IMR-90 (cell line): Measurements from ENCODE around the gene HOXD10. TPM values are rescaled to one million over a fixed set of nuclear protein-coding genes. Genes with fewer than 3 reads are reported as not detected.

Source experiments
- ATAC-seq: fragments of 200-7000 bp; cut with Tn5 transposase; 2 replicates; pipeline ENCODE4 v1.9.1; 2020; ENCODE audit warnings: low read depth, mild to moderate bottlenecking, moderate library complexity
- BruUV-seq: library from RNA; stranded (reverse); fragments of 400-500 nt; replicated peaks from 2 replicates; lab custom pipeline; 2021; lab: Mats Ljungman, UMichigan
- CTCF ChIA-PET: fragments of 300-600 bp; formaldehyde crosslinking; extraction: SDS; loops from one replicate; lab custom pipeline; 2021; ENCODE audit warnings: antibody characterized with exemption; lab: Yijun Ruan, JAX
- POLR2A ChIA-PET: fragments of 300-600 bp; sonication (Branson Sonifier 250); formaldehyde crosslinking; loops from one replicate; lab custom pipeline; 2022; ENCODE audit warnings: antibody characterized with exemption; ENCODE audit not compliant: unreplicated experiment; lab: Charles Lee
- DNase-seq: peaks from one replicate; pipeline ENCODE4 v3.0.0; 2013
- H2AFZ ChIP-seq: replicated peaks from 2 replicates; pipeline ENCODE3; 2013; ENCODE audit warnings: low read length, mild to moderate bottlenecking; ENCODE audit not compliant: poor library complexity
- H2AK5ac ChIP-seq: 2 replicates; pipeline ENCODE4 v1.6.1; 2013; ENCODE audit warnings: low read depth, low read length, inconsistent platforms
- H2AK9ac ChIP-seq: replicated peaks from 2 replicates; pipeline ENCODE3; 2013; ENCODE audit warnings: mild to moderate bottlenecking, low read depth, low read length, moderate library complexity; ENCODE audit not compliant: poor library complexity
- H2BK120ac ChIP-seq: 2 replicates; pipeline ENCODE4 v1.6.1; 2013; ENCODE audit warnings: low read depth, low read length, inconsistent platforms
- H2BK15ac ChIP-seq: 3 replicates; pipeline ENCODE4 v1.6.1; 2013; ENCODE audit warnings: low read depth, low read length, inconsistent platforms
- H2BK20ac ChIP-seq: 2 replicates; pipeline ENCODE4 v1.6.1; 2013; ENCODE audit warnings: low read depth, mild to moderate bottlenecking, inconsistent platforms, low read length, moderate library complexity
- H2BK5ac ChIP-seq: 2 replicates; pipeline ENCODE4 v1.6.1; 2013; ENCODE audit warnings: mild to moderate bottlenecking, low read depth, low read length, inconsistent platforms; ENCODE audit not compliant: poor library complexity, severe bottlenecking
- H3K14ac ChIP-seq: replicated peaks from 2 replicates; pipeline ENCODE4 v1.6.1; 2013; ENCODE audit warnings: low read depth, low read length, inconsistent platforms
- H3K18ac ChIP-seq: 2 replicates; pipeline ENCODE4 v1.6.1; 2013; ENCODE audit warnings: low read depth, low read length, control low read depth
- H3K23ac ChIP-seq: 2 replicates; pipeline ENCODE4 v1.6.1; 2013; ENCODE audit warnings: low read depth, low read length, inconsistent platforms
- H3K27ac ChIP-seq: 2 replicates; pipeline ENCODE4 v1.5.1; 2013; ENCODE audit warnings: mild to moderate bottlenecking, control low read depth, low read length; ENCODE audit not compliant: insufficient read depth
- H3K27me3 ChIP-seq: 2 replicates; pipeline ENCODE4 v1.6.1; 2013; ENCODE audit warnings: low read length; ENCODE audit not compliant: control insufficient read depth, insufficient read depth
- H3K36me3 ChIP-seq: 2 replicates; pipeline ENCODE4 v1.6.1; 2013; ENCODE audit warnings: low read length, mixed read lengths; ENCODE audit not compliant: control insufficient read depth, insufficient read depth
- H3K4ac ChIP-seq: 2 replicates; pipeline ENCODE4 v1.6.1; 2013; ENCODE audit warnings: low read depth, low read length, inconsistent platforms
- H3K4me1 ChIP-seq: 2 replicates; pipeline ENCODE4 v1.6.1; 2013; ENCODE audit warnings: low read length, mixed read lengths; ENCODE audit not compliant: control insufficient read depth, insufficient read depth
- H3K4me2 ChIP-seq: 2 replicates; pipeline ENCODE4 v1.6.1; 2013; ENCODE audit warnings: low read depth, mild to moderate bottlenecking, control low read depth, low read length, moderate library complexity
- H3K4me3 ChIP-seq: 2 replicates; pipeline ENCODE4 v1.5.1; 2013; ENCODE audit warnings: low read depth, mild to moderate bottlenecking, control low read depth, low read length, moderate library complexity; ENCODE audit not compliant: insufficient read depth
- H3K56ac ChIP-seq: 2 replicates; pipeline ENCODE4 v1.6.1; 2013; ENCODE audit warnings: low read length, inconsistent platforms; ENCODE audit not compliant: insufficient read depth; ENCODE audit errors: extremely low read depth
- H3K79me1 ChIP-seq, 2 experiments: 2 replicates each; pipeline ENCODE4 v1.6.1; 2013; ENCODE audit warnings: low read length in 2 of 2, inconsistent platforms in 1 of 2, low read depth in 1 of 2
- H3K9ac ChIP-seq: 2 replicates; pipeline ENCODE4 v1.6.1; 2013; ENCODE audit warnings: low read depth, low read length, control low read depth
- H3K9me1 ChIP-seq: 2 replicates; pipeline ENCODE4 v1.6.1; 2013; ENCODE audit warnings: low read length, inconsistent platforms; ENCODE audit not compliant: insufficient read depth
- H3K9me3 ChIP-seq: 2 replicates; pipeline ENCODE4 v1.6.1; 2013; ENCODE audit warnings: low read length; ENCODE audit not compliant: control insufficient read depth, insufficient read depth
- H4K20me1 ChIP-seq: 2 replicates; pipeline ENCODE4 v1.6.1; 2013; ENCODE audit warnings: low read length, inconsistent platforms; ENCODE audit not compliant: insufficient read depth
- H4K5ac ChIP-seq: 2 replicates; pipeline ENCODE4 v1.6.1; 2013; ENCODE audit warnings: mild to moderate bottlenecking, low read depth, low read length, control low read depth
- H4K8ac ChIP-seq, 2 experiments: 2 replicates each; pipeline ENCODE4 v1.6.1; 2013; ENCODE audit warnings: low read depth in 2 of 2, low read length in 2 of 2, control low read depth in 1 of 2, inconsistent platforms in 1 of 2
- H4K91ac ChIP-seq: 2 replicates; pipeline ENCODE4 v1.6.1; 2013; ENCODE audit warnings: low read depth, low read length, inconsistent platforms; ENCODE audit not compliant: insufficient read depth
- BHLHE40 ChIP-seq: fragments of 150-350 bp; IDR thresholded peaks from 2 replicates; pipeline ENCODE4 v1.6.1; 2016; ENCODE audit warnings: mild to moderate bottlenecking, low read depth, low read length
- CEBPB ChIP-seq: IDR thresholded peaks from 2 replicates; pipeline ENCODE4 v1.6.1; 2012; ENCODE audit warnings: low read depth, low read length, improper control_type of control experiment
- CHD1 ChIP-seq: IDR thresholded peaks from 2 replicates; pipeline ENCODE4 v1.6.1; 2012; ENCODE audit warnings: low read depth, low read length, improper control_type of control experiment
- ELK1 ChIP-seq: fragments of 150-350 bp; IDR thresholded peaks from 2 replicates; pipeline ENCODE4 v1.6.1; 2016; ENCODE audit warnings: low read depth, mild to moderate bottlenecking, low read length, moderate library complexity, borderline replicate concordance
- FOS ChIP-seq: fragments of 150-350 bp; IDR thresholded peaks from 2 replicates; pipeline ENCODE4 v1.6.1; 2016; ENCODE audit warnings: low read depth, low read length
- MAFK ChIP-seq: IDR thresholded peaks from 2 replicates; pipeline ENCODE4 v1.6.1; 2012; ENCODE audit warnings: low read depth, low read length, improper control_type of control experiment
- MAZ ChIP-seq: IDR thresholded peaks from 2 replicates; pipeline ENCODE4 v1.6.1; 2012; ENCODE audit warnings: low read depth, mild to moderate bottlenecking, low read length, improper control_type of control experiment, moderate library complexity, borderline replicate concordance
- NFE2L2 ChIP-seq: fragments of 150-350 bp; IDR thresholded peaks from 2 replicates; pipeline ENCODE4 v1.6.1; 2016; ENCODE audit warnings: low read depth, mild to moderate bottlenecking, low read length
- POLR2A ChIP-seq: IDR thresholded peaks from 2 replicates; pipeline ENCODE4 v1.6.1; 2012; ENCODE audit warnings: mild to moderate bottlenecking, low read depth, low read length
- RAD21 ChIP-seq: IDR thresholded peaks from 2 replicates; pipeline ENCODE4 v1.6.1; 2012; ENCODE audit warnings: low read length, improper control_type of control experiment
- RCOR1 ChIP-seq: IDR thresholded peaks from 2 replicates; pipeline ENCODE4 v1.6.1; 2012; ENCODE audit warnings: mild to moderate bottlenecking, low read length, improper control_type of control experiment; ENCODE audit not compliant: insufficient replicate concordance
- SMC3 ChIP-seq: fragments of 150-350 bp; IDR thresholded peaks from 2 replicates; pipeline ENCODE4 v1.6.1; 2016; ENCODE audit warnings: low read depth, mild to moderate bottlenecking, antibody characterized with exemption, low read length, moderate library complexity
- USF2 ChIP-seq: fragments of 150-350 bp; IDR thresholded peaks from 2 replicates; pipeline ENCODE4 v1.6.1; 2017; ENCODE audit warnings: mild to moderate bottlenecking, antibody characterized with exemption, low read length, low read depth
- WGBS, 2 experiments: methylation state at CpG; one replicate each; pipeline versions ENCODE4 v1.1.5 to v1.1.7; 2013; ENCODE audit warnings: missing lambda C conversion rate in 2 of 2; ENCODE audit not compliant: insufficient read length in 1 of 2; ENCODE audit errors: extremely low coverage in 2 of 2; 5-methylcytosine and 5-hydroxymethylcytosine counted together
- dilution Hi-C: fragments of 300-500 bp; cut with HindIII; formaldehyde crosslinking; loops from one replicate; pipeline ENCODE4 v1.14.3; 2018; ENCODE audit warnings: low sequenced_read_pairs; ENCODE audit not compliant: unreplicated experiment
- in situ Hi-C: fragments of 300-500 bp; cut with MboI; formaldehyde crosslinking; loops from 3 replicates; pipeline ENCODE4 v1.14.3; 2019; ENCODE audit warnings: low sequenced_read_pairs, inconsistent platforms, mixed read lengths
- intact Hi-C: fragments of 100-400 bp; cut with micrococcal nuclease; formaldehyde crosslinking; loops from 2 replicates; pipeline ENCODE4 v1.10.0; 2022
- polyA plus RNA-seq, 3 experiments: library from polyadenylated mRNA; depleted of rRNA; stranded (reverse); fragments of >200 nt; gene quantifications; 2 replicates each; pipeline ENCODE4 v1.2.3, GENCODE V29; 2012; ENCODE audit warnings: low replicate concordance in 1 of 3
- total RNA-seq: library from RNA; depleted of rRNA; stranded (reverse); fragments of >200 nt; gene quantifications from 2 replicates; pipeline ENCODE4 v1.2.3, GENCODE V29; 2012
- TF ChIP-seq, protein P1 (sequence below): conservative IDR thresholded peaks from 2 replicates; pipeline ENCODE4 v1.5.1; 2012; ENCODE audit warnings: mild to moderate bottlenecking, low read depth, low read length, improper control_type of control experiment

Gene HOXD10
- total and polyA plus RNA-seq, 2 of the 4 experiments (the other 2 are of a cell fraction): not detected

- Histone ChIP-seq H3K36me3 (no peaks in the 10 kb centered on the region), H4K8ac (no peak overlapping the region), H3K4me2 (no peak overlapping the region), H3K27me3 (peaks cover 84% of the 10 kb centered on the region), H3K9ac (no peak overlapping the region), H2BK15ac (no peak overlapping the region), H2AK5ac (no peak overlapping the region), H3K4ac (no peak overlapping the region), H2BK20ac (no peak overlapping the region), H4K5ac (no peak overlapping the region), H4K91ac (no peak overlapping the region), H3K23ac (no peak overlapping the region), H3K18ac (no peak overlapping the region), H3K56ac (no peak overlapping the region), H2BK120ac (no peak overlapping the region), H3K4me1 (no peaks in the 10 kb centered on the region), H2AFZ (no peak overlapping the region), H3K27ac (no peak overlapping the region), H3K9me1 (no peaks in the 10 kb centered on the region), H3K9me3 (peaks cover 10% of the 10 kb centered on the region), H2AK9ac (no peak overlapping the region), H3K4me3 (no peak overlapping the region), H3K14ac (no peak overlapping the region), H3K79me1 (no peaks in the 10 kb centered on the region), H4K20me1 (no peaks in the 10 kb centered on the region), H2BK5ac (no peak overlapping the region)
- 2% methylated on average over 15 of the region's 31 CpGs; no CpG with 5 or more reads in 1 of the 2 experiments for WGBS, 2 experiments
- intact Hi-C loops (loop anchor here (10.0 kb wide), 1 partner anchor 1387 kb away; no protein-coding TSS in a partner anchor), dilution Hi-C loops (no loop called here), in situ Hi-C loops (loop anchor here (10.0 to 25.0 kb wide), 4 partner anchors 407 to 1354 kb away; no protein-coding TSS in a partner anchor)
- ATAC-seq (no peak), DNase-seq (no peak)
- CTCF ChIA-PET: interaction anchor here (0.5 kb wide), 1 partner anchor 1066 kb away, joined by 3 read pairs; no protein-coding TSS in a partner anchor
- BruUV-seq: no TSS peak
- POLR2A ChIA-PET: no interaction called here
- no peak for TF ChIP-seq SMC3
- no peak for TF ChIP-seq CHD1
- TF ChIP-seq POLR2A: no peak
- no peak for TF ChIP-seq USF2
- no peak for TF ChIP-seq ELK1
- TF ChIP-seq CEBPB: no peak
- TF ChIP-seq NFE2L2: no peak
- TF ChIP-seq, protein P1, sequence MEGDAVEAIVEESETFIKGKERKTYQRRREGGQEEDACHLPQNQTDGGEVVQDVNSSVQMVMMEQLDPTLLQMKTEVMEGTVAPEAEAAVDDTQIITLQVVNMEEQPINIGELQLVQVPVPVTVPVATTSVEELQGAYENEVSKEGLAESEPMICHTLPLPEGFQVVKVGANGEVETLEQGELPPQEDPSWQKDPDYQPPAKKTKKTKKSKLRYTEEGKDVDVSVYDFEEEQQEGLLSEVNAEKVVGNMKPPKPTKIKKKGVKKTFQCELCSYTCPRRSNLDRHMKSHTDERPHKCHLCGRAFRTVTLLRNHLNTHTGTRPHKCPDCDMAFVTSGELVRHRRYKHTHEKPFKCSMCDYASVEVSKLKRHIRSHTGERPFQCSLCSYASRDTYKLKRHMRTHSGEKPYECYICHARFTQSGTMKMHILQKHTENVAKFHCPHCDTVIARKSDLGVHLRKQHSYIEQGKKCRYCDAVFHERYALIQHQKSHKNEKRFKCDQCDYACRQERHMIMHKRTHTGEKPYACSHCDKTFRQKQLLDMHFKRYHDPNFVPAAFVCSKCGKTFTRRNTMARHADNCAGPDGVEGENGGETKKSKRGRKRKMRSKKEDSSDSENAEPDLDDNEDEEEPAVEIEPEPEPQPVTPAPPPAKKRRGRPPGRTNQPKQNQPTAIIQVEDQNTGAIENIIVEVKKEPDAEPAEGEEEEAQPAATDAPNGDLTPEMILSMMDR: no peak
- no peak for TF ChIP-seq BHLHE40
- no peak for TF ChIP-seq FOS
- no peak for TF ChIP-seq RCOR1
- TF ChIP-seq MAFK: no peak
- TF ChIP-seq RAD21: no peak
- TF ChIP-seq MAZ: no peak
Measured at GRCh38 chr2:176091329-176092258, 25.0 kb upstream of the HOXD10 start.
